Sigmoid colon (tissue), 4 donors: ENCODE results near the gene MARCHF5.

Experiments
- EP300 ChIP-seq, 4 donors: sonication (generic); formaldehyde crosslinking; IDR thresholded peaks; one replicate each; pipeline ENCODE4 v1.6.1; 2017; ENCODE audit warnings: antibody characterized with exemption in 4 of 4
- POLR2A ChIP-seq, 2 donors: fragments of 450-650 bp; IDR thresholded peaks; one replicate each; pipeline ENCODE4 v1.6.1; 2016; ENCODE audit warnings: antibody characterized with exemption in 2 of 2, mild to moderate bottlenecking in 2 of 2, moderate library complexity in 2 of 2
- TF ChIP-seq, protein P1 (sequence below), 4 experiments: fragments of 450-650 bp in 3 of 4; fragments of 200-600 bp in 1 of 4; IDR thresholded peaks; one replicate each; pipeline ENCODE4 v1.5.1; 2016 to 2019; ENCODE audit warnings: antibody characterized with exemption in 4 of 4, mild to moderate bottlenecking in 3 of 4, moderate library complexity in 2 of 4

DNA sequence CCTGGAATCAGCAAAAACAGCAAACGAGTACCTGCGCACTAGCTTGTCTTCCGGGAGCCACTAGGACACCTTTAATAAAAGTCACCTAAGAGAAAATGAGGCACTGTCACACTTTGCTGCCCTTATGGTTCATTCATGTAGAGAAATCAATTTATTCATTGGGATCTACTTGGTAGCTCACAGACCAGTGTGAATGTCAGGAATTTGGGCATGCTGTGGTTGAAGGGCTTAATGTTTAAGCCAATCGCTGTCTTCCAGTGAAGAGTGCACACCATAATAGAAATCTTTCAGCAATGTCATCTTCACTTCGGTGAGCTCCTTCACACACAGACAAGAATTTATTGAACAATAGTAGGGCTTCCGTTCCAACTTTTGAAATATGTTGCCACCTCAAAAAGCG lies 65.1 kb downstream of the MARCHF5 start:
- TF ChIP-seq, protein P1, sequence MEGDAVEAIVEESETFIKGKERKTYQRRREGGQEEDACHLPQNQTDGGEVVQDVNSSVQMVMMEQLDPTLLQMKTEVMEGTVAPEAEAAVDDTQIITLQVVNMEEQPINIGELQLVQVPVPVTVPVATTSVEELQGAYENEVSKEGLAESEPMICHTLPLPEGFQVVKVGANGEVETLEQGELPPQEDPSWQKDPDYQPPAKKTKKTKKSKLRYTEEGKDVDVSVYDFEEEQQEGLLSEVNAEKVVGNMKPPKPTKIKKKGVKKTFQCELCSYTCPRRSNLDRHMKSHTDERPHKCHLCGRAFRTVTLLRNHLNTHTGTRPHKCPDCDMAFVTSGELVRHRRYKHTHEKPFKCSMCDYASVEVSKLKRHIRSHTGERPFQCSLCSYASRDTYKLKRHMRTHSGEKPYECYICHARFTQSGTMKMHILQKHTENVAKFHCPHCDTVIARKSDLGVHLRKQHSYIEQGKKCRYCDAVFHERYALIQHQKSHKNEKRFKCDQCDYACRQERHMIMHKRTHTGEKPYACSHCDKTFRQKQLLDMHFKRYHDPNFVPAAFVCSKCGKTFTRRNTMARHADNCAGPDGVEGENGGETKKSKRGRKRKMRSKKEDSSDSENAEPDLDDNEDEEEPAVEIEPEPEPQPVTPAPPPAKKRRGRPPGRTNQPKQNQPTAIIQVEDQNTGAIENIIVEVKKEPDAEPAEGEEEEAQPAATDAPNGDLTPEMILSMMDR (IDR thresholded peaks at IDR 0.05) = no peak
- TF ChIP-seq POLR2A (IDR thresholded peaks at IDR 0.05) = no peak
- TF ChIP-seq EP300 (IDR thresholded peaks at IDR 0.05) = no peak
